RPMI7951 (cell line): Measurements from ENCODE around the gene RYR1. TPM values are rescaled to one million over a fixed set of nuclear protein-coding genes. Genes with fewer than 3 reads are reported as not detected.
"Not testable (repeated sequence)": the region's sequence is repeated elsewhere in the genome, so short reads cannot be mapped to it uniquely, and the experiment has no call there.

Experiments
- DNase-seq: peaks from one replicate; pipeline ENCODE4 v3.0.0-alpha.2; 2012; ENCODE audit warnings: low read depth
- total RNA-seq: library from RNA; depleted of rRNA; stranded (reverse); fragments of >200 nt; shearing (Covaris generic); gene quantifications from 2 replicates; pipeline ENCODE4 v1.2.3, GENCODE V29; 2014

RYR1 gene
- total RNA-seq, 1 experiment from 2014 or later = not detected

GRCh38 chr19:38538386-38538785, 104.9 kb downstream of the RYR1 start:
- DNase-seq = no peak

GRCh38 chr19:38538793-38539528, 105.5 kb downstream of the RYR1 start:
- no peak for DNase-seq

- DNase-seq = no peak
Measured at GRCh38 chr19:38539751-38540150, 106.3 kb downstream of the RYR1 start.

GRCh38 chr19:38542040-38542439, 108.5 kb downstream of the RYR1 start:
- DNase-seq = no peak

- no peak for DNase-seq
Measured at GRCh38 chr19:38543286-38543806, 109.9 kb downstream of the RYR1 start.

GRCh38 chr19:38543807-38544568, 110.5 kb downstream of the RYR1 start:
- peak; percentile 99 for DNase-seq

- DNase-seq = peak; percentile 69
Measured at GRCh38 chr19:38544569-38545315, 111.3 kb downstream of the RYR1 start.

- no peak for DNase-seq
Measured at GRCh38 chr19:38545596-38545995, 112.1 kb downstream of the RYR1 start.

- no peak for DNase-seq
Measured at GRCh38 chr19:38547421-38547820, 113.9 kb downstream of the RYR1 start.

GRCh38 chr19:38549061-38549460, 115.6 kb downstream of the RYR1 start:
- DNase-seq = no peak

GRCh38 chr19:38549942-38550341, 116.5 kb downstream of the RYR1 start:
- no peak for DNase-seq

- DNase-seq = no peak
Measured at GRCh38 chr19:38550376-38550775, 116.9 kb downstream of the RYR1 start.

GRCh38 chr19:38551450-38551813, 117.9 kb downstream of the RYR1 start:
- DNase-seq = no peak

- not testable (repeated sequence) for DNase-seq
Measured at GRCh38 chr19:38553239-38553638, 119.7 kb downstream of the RYR1 start.

- no peak for DNase-seq
Measured at GRCh38 chr19:38554676-38555141, 121.2 kb downstream of the RYR1 start.

- no peak for DNase-seq
Measured at GRCh38 chr19:38555200-38555599, 121.7 kb downstream of the RYR1 start.

GRCh38 chr19:38556521-38557174, 123.2 kb downstream of the RYR1 start:
- no peak for DNase-seq

- peak; percentile 56 for DNase-seq
Measured at GRCh38 chr19:38557205-38557799, 123.8 kb downstream of the RYR1 start.

- not testable (repeated sequence) for DNase-seq
Measured at GRCh38 chr19:38558933-38559332, 125.4 kb downstream of the RYR1 start.

- peak; percentile 59 for DNase-seq
Measured at GRCh38 chr19:38559428-38560401, 126.2 kb downstream of the RYR1 start.
